ENCODE measurements around the gene ELOVL5. TPM values are rescaled to one million over a fixed set of nuclear protein-coding genes. Genes with fewer than 3 reads are reported as not detected.
"Not testable (repeated sequence)": the region's sequence is repeated elsewhere in the genome, so short reads cannot be mapped to it uniquely, and the experiment has no call there.

Gene ELOVL5
- 149 and 190 TPM in 2 replicates for total RNA-seq (2014; rRNA removed; shearing (Covaris generic))

- DNase-seq (ENCODE audit: low read depth): peak; percentile 99
Measured at GRCh38 chr6:53348371-53349208, at the start of gene ELOVL5. Gene ELOVL5, minus strand, starts transcription at chr6:53348950. Its CDS starts 53,251 bp downstream, at chr6:53295699.

GRCh38 chr6:53397283-53397682 is 48.5 kb upstream of the ELOVL5 start:
- no peak for DNase-seq (ENCODE audit: low read depth)

GRCh38 chr6:53395986-53396385 is 47.2 kb upstream of the ELOVL5 start:
- no peak for DNase-seq (ENCODE audit: low read depth)

GRCh38 chr6:53394704-53395103 is 46.0 kb upstream of the ELOVL5 start:
- no peak for DNase-seq (ENCODE audit: low read depth)

- no peak for DNase-seq (ENCODE audit: low read depth)
Measured at GRCh38 chr6:53391170-53391569, 42.4 kb upstream of the ELOVL5 start.

DNA sequence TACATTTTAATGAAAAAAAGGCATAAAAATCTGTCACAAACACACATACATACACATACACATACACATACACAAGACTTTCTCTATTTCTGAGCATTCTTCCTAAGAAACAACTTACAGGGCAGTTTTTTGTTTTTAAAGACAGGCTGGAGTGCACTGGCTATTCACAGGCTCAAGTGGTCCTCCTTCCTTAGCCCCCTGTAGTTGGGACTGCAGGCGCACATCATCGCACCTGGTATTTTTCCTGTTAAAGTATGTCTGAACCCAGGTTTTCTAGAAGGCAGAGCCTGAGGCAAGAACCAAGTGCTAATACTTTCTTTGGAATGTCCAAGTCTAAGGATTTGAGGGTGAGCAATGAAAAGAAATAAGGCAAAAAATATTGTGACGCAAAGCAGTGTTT is 41.3 kb upstream of the ELOVL5 start:
- DNase-seq (ENCODE audit: low read depth): no peak

- DNase-seq (ENCODE audit: low read depth): not testable (repeated sequence)
Measured at GRCh38 chr6:53388615-53389014, 39.9 kb upstream of the ELOVL5 start.

DNA sequence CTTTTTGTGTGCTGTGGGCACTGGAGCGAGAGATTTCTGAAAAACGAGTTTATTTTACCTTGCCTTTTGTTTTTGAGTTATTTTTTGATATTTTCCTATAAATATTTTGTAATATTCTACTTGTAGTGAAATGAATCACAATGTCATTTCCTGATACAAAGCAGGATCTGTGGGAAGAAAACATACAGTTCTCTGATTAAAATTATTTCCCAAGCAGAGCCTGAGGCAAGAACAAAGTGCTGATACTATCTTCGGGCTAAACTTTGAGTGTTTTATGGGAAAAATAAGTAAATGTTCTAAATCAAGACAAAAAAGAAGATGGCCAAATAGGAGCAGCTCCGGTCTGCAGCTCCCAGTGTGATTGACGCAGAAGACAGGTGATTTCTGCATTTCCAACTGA is 33.7 kb upstream of the ELOVL5 start:
- DNase-seq (ENCODE audit: low read depth): peak; percentile 19

- no peak for DNase-seq (ENCODE audit: low read depth)
Measured at GRCh38 chr6:53378208-53378607, 29.5 kb upstream of the ELOVL5 start.

DNA sequence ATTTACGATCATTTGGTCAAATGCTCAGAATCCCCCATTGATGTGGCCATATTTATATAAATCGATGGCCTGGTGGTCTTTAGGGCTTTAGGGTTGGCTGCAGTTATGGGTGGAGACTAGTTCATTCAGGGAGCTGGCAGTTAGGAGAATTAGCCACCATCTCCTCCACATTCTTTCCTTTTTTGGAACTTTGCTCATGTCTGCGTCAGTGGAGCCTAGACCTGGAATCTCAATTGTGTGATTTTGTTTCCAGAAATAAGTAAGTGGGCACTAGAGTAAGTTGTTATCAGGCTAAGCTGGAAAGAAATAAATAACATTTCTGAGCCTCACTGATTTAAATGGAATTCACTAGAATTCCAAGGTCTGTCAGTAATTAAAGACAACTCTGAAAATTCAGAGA is 29.0 kb upstream of the ELOVL5 start:
- DNase-seq (ENCODE audit: low read depth): no peak

DNA sequence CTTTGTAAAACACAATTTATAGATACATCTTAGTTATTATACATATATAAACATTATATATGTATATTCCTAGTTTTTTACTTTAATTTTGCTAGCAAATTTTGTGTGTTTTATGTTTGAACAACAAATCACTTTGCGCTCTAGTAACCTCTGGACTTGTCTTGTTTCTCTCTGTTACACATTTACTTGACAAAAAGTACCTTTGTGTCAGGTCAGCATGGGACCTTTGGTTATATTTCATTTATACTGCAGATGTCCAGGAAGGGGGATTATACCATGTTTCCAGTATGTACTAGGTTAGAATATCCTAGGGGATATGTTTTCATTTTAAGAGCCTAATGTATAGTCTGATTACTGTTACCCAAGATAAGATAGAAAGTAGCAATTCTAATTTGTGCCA is 28.5 kb upstream of the ELOVL5 start:
- DNase-seq (ENCODE audit: low read depth): no peak

DNA sequence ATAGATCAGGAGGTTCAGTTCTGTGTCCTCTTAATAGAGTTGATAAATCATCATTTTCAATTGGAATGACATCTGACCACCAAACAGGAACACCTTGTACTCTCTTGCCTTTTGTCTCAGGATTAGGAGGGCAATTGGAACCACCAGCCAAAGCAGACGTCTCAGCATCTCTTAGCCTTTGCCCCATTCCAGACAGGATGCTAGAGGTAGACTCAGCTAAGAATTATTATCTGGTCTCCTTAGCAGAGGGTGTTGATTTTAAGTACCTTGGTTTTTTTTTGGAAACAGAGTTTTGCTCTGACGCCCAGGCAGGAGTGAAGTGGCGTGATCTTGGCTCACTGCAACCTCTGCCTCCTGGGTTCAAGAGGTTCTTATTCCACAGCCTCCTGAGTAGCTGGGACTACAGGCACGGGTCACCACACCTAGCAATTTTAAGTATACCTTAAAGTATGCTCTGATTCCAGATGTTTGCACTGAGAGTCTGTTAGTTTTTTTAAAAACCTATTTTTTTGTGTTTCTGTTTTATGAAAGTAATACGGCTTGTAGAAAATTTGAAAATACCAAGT is 28.0 kb upstream of the ELOVL5 start:
- DNase-seq (ENCODE audit: low read depth): no peak

DNA sequence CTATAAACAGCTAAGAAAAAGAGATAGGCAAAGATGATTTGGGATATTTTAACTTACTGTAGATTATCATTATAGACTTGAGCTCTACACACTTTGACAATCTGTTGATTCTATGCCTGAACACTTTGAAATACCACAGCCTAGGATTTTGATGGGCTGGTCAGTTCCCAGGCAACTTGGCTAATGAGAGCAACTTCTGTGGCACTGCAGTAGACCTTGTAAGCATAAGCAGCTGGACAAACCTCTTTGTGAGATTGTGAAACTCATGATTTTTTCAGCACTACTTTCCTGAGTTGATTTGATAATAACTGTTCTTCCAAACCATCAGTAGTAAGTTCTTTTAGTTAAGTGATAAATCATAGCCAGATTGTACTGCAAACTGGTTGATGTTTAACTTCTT is 27.1 kb upstream of the ELOVL5 start:
- DNase-seq (ENCODE audit: low read depth): no peak

- DNase-seq (ENCODE audit: low read depth): no peak
Measured at GRCh38 chr6:53373638-53374037, 24.9 kb upstream of the ELOVL5 start.

- no peak for DNase-seq (ENCODE audit: low read depth)
Measured at GRCh38 chr6:53369876-53370515, 21.2 kb upstream of the ELOVL5 start.

- DNase-seq (ENCODE audit: low read depth): no peak
Measured at GRCh38 chr6:53369051-53369450, 20.3 kb upstream of the ELOVL5 start.

DNA sequence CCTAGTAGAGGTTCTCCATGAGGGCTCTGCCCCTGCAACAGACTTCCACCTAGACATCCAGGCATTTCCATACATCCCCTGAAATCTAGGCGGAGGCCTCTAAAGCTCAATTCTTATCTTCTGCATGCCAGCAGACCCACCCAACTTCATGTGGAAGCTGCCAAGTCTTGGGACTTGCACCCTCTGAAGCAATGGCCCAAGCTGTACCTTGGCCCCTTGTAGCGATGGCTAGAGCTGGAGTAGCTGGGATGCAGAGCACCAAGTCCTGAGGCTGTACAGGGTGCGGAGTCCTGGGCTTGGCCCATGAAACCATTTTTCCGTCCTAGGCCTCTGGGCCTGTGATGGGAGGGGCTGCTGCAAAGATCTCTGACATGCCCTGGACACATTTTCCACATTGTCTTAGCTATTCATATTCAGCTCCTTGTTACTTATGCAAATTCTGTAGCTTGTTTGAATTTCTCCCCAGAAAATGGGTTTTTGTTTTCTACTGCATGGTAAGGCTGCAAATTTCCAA is 17.4 kb upstream of the ELOVL5 start:
- no peak for DNase-seq (ENCODE audit: low read depth)

- no peak for DNase-seq (ENCODE audit: low read depth)
Measured at GRCh38 chr6:53363341-53364079, 14.8 kb upstream of the ELOVL5 start.

DNA sequence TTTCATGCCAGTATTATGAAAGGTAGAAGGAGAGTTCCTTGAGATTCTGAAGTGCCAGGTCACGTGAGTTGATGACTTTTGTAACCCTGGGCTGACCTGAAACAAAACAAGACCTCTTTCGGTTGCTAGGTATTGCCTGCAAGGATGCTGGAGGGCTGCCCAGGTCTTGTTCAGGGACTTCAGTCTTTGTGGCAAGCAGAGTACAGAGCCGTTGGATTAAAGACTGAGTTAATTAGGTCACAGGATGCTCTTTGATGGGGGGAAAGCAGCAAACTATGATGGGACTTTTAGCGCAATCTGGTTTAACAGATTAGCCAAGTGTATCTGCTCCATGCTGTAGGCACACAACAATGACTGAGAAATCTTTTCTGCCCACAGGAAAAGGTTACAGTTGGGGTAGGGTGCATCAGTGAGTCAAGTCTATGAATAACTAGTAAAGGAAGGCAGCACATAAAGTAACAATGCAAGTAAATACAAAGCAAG is 12.8 kb upstream of the ELOVL5 start:
- peak; percentile 93 for DNase-seq (ENCODE audit: low read depth)

DNA sequence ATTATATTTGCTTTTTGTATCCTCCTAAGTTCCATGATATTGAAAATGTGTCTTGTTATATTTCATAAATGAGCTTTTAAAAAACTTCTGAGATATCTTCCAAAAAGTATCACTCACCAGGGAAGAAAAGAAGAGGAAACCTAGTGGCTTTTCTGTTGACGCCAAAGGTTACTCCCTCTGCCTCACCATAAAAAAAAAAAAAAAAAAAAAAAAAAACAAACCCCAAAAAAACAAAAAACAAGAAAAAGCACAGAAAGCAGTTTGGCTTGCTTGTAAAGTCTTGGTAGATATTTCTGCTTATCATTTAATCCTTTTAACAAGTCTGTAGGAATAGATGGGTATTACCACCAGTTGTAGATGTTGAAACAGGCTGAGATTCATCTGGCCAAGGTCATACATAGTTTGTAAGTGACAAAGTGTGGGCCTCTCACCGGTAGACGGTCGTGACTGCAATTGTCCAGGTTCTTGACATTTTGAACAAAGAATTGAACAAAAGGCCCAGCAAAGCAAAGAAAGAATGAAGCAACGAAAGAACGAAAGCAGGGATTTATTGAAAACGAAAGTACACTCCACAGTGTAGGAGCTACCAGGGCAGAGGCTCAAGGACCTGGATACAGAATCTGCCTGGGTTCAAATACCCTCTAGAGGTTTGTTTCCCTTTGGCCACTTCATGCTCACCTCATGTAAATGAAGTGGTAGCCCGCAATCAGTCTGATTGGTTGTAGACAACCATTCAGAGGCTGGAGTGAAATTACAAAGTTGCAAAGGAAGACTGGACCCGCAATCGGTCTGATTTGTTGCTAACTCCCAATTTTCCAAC is 11.6 kb upstream of the ELOVL5 start:
- DNase-seq (ENCODE audit: low read depth): peak; percentile 76

- DNase-seq (ENCODE audit: low read depth): no peak
Measured at GRCh38 chr6:53359843-53360092, 11.0 kb upstream of the ELOVL5 start.
